SKM-1 treated with dmso at 0.1 percent for 144 hours (cell line): ENCODE data around the gene HSPBP1.
"Not testable (repeated sequence)": the region's sequence is repeated elsewhere in the genome, so short reads cannot be mapped to it uniquely, and the experiment has no call there.

Experiments used
- DNase-seq: peaks from one replicate; lab custom pipeline; 2025; ENCODE audit not compliant: unreplicated experiment; lab: John Stamatoyannopoulos, UW

The HSPBP1 gene

DNA sequence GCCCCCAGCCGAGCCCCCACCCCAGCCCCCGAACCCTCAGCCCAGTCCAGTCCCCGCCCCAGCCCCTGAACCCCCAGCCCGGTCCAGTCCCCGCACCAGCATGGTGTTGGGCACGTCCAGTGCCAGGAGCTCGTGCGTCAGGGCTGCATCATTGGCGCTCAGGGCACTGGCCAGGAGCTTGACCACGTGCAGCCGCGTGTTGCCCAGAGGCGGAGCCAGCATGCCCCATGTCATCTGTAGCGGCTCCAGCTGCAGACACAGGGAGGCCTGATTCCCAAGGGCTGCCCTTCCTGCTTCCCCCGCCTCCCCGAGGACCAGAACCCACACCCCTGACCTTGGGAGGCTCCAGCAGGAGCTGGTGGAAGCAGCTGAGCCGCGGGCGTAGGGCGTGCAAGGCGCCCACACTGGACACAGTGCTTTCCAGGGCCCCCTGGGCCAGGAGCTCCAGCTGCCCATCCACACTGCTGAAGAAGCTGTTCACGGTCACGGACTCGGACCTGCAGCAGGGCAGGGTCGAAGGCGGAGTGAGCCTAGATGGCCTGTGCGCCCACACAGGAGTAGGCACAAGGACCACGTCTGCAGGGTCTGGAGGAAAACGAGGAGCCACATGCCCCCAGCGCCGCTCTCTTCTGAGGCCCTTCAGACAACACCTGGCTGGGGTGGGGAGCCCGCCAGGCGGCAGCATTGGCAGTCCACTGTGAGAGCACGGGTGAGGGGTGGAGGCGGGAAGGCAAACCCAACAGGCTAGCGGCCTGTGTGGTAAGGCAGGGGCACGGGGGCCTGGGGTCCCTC lies 38.6 kb downstream of the HSPBP1 start:
- no peak for DNase-seq

DNA sequence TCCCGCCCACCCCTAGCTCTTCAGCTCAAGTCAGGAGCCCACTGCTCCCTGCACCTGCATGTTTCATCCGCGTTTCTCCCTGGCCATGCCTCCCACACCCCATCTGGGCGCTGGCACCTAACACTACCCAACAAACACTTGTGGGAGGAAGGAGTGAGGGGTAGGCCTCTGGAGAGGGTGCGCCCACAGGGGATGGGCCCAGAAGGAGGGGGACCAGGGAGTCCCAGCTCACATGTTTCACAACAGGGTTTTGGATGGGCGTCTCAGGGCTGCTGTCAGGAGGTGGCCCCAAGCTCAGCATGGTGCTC lies 39.2 kb downstream of the HSPBP1 start:
- DNase-seq = no peak

DNA sequence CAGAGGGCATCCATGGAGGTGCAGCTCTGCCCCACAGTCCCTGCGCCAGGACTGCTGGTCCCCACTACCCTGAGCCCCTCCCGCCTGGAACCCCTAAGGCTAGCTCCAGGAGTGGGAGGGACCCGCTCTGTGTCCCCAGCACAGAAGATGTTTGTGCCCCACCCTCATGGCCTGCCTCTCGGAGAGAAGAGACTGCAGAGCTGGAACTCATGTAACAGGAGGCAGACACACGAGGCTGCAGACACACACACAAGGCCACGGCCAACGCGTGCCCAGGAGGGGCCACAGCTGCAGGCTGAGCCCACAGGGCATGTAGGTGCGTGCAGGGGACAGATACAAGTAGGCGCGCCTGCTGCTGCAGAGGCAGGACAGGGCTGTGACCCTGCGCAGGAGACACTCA lies 40.9 kb downstream of the HSPBP1 start:
- DNase-seq = no peak

DNA sequence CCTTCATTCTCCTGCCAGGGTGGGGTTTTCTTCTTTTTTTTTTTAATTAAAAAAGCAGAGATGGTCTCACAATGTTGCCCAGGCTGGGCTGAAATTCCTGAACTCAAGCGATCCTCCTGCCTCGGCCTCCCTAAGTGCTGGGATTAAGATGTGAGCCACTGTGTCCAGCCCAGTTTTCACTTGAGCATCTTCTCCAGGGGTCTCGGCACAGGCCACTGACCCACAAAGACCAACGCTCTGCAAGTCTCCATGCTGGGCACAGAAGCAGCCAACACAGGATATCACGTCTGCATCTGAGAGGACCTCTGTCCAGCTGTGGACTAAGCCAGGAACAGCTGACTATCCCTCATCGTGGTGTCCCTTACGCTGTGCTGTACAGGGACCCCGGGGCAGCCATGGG lies 41.9 kb downstream of the HSPBP1 start:
- DNase-seq = no peak

DNA sequence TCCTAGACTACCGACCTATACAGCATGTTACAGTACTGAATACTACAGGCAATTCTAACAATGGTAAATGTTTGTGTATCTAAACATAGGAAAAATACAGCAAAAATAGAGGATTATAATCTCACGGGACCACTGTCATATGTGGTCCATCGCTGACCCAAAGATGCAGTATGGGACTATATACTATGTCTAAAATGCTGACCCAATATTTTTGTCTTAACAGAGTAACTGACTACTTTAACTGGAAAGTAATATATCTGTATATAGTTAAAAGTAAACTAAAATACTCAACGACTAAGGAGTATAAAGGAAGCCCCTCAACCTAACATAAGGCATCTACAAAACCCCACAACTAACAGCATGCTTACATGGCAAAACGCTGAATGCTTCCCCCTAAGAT lies 46.9 kb downstream of the HSPBP1 start:
- no peak for DNase-seq

DNA sequence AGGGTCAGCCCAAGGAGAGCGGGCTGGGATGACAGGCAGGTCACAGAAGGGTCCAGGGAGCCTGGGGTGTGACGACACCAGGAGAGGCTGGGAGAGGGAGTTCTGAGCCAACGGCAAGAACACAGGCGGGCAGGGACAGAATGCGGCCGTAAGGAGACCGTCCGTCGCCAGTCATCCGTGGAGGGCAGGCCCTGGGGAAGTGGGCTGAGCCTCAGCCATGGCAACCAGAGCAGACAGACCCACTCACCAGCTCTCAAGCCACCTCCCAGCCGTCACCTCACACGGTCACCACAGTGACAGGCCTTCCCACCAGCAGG lies 47.7 kb downstream of the HSPBP1 start:
- no peak for DNase-seq

DNA sequence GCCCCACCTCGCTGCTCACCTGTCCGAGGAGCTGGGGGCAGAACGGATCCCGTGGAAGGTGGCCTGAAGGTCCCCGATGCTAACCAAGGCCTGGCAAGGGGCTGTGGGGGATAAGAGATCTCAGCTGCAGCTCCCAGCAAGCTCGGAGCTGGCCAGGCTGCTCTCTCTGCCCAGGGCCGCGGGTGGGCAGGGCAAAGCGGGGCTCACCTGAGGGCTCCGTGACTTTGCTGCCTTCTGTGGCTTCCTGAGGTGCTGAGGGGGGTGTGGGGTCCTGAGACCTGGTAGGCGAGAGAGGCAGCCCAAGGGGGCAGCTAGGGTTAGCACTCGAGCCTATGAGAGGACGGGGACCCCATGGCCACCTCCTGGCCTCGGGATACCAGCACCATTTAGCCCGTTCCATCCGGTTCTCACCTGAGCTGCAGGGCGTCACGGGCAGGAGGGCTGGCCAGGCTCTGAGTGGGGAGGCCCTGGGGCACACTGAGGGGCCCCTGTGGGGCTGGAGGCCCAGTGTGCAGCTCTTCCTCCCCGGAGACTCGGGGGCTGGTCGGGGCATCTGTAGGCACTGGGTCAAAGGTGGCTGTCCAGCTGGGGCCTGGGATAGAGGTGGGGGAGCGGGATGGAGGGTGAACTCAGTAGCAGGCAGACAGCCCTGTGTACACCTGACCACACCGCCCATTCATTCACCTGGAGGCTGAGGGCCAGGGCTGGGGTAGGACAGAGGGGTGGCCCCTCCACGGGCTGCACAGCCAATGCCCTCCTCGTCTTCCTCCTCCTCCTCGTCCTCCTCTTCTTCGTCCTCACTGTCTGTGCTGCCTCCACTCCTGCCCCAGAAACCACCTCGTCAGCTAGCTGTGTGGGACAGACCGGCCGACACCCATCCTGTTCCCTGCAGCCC lies 48.3 kb downstream of the HSPBP1 start:
- no peak for DNase-seq

DNA sequence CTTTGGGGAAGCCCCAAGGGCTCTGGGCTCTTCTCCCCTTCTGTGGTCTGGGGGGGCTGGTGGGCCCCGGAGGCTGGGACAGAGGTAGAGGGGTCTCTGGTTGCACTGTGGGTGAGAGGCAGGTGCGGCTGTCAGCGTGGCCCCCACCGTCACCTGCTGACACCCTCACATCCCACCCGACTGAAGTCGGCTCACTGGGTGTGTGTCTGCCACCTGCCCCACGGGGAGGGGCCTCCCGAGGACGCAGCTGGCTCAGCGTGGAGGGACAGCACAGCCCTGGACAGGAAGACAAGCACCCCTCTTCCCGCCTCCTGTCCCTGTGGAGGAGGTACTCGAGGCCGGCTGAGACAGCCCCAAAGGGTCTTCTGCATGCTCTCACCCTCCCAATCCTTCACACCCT lies 49.1 kb downstream of the HSPBP1 start:
- no peak for DNase-seq

DNA sequence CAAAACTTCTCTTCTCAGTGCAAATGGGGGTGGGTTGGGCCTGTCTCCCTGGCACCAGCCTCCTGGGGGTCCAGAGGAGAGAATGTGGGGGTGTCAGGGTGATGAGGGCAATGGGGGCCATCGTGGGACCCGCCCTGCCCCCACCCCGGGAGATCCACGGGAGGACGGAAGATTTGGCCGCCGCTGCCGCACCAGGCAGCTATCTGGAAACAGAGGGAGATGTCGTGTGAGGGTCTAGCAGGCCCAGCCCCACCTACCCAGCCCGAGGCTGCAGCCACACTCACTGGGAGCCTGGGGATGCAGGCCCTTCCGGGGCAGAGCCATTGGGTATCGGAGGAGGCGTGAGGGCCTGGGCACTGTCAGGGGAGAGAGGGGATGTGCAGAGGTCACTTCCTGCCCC lies 49.6 kb downstream of the HSPBP1 start:
- DNase-seq = no peak

DNA sequence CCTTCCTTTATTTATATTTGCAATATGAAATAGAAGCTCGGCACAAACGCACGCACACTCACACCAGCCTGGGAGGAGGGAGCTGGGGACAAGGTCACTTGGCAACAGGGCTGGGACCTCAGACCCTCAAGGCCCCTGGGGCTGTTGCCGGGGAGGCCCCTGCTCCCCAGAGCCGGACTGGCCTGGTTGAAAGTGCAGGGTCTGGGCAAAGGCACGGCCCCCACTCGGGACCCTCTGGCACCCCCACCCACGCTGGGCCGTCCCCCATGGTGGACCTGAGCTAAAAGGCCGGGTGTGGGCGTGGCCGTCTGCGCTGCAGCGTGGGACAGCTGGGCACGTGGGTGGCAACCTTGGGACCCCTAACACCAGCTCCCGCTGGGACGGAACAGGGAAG lies 50.1 kb downstream of the HSPBP1 start:
- no peak for DNase-seq

DNA sequence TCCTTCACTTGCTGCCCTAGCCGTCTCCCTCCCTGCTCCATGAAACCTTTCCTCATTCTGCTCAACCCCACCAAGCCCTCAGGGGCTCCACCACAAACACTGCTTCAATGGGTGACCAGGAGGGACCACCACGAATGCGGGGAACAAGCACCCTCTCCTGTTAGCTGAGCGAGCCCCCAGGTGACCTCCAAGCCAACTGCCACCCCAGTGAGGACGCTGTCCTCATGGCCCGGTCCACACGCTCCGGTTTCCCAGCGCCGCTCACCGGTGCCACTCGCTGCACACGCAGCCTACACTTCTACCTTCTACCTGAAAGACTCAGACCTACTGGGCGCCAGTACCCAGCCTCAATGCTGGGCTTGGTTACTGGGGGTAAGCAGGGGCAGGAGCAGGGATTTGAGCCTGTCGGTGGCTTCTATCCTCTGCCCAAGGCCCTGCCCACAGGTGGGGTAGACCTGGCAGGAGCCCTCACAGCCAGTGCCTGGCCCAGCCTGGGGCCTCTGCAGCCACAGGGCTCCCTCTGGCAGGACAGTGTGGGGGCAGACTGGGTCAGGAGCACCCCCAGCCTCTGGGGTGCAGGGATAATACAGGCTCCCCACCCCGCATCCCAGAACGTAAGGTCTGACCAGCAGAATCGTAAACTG lies 50.6 kb downstream of the HSPBP1 start:
- DNase-seq = no peak

DNA sequence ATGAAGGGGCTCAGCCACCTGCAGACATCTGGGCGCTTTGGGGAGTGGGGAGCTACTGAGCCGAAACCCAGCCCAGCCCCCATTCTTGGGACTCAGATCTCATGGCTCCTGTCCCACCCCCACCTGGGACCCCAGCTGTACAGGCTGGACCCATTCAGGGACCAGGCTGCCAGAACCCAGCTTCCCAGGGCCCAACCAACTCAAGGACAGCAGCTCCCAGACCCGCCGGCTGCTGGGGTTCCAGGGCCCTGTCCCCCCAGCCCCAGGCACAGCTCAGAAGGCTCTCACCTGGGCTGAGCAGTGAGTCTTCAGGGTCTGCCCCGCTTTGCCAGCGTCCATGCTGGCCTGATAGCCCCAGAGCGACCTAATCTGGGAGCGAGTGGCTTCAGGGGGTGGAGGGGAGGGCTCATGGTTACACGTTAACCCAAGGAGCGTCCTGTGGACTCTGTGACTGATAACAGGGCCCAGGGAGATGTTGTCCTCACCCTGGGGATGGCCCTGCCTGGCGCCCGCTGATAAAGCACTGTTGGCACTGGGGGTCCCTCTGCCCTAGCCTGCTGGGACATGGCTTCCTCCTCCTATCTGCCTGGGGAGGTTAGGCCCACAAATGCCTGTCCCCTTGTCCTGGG lies 51.4 kb downstream of the HSPBP1 start, which contains the start of gene TMEM86B:
TSS of gene TMEM86B (minus strand) at position 361 of the 629 bp plus-strand sequence. CDS start at position 339, 22 bp downstream.
- no peak for DNase-seq

DNA sequence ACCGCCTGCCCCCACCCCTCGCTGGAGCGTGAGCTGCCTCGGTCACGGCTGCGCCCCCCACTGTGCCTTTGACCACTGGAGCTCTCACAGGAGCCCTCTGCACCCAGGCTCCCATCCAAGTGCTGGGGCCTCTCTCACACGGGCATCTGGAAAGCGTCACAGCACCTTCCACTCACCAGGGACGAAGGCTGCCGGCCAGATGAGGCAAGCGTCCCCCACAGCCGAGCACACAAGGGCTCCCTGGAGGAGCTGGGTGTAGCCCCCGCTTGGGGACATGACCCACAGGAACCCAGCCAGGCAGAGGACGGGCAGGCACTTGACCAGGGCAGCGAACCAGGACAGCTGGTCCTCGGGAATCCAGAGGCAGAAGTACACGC lies 51.9 kb downstream of the HSPBP1 start:
- DNase-seq = no peak

DNA sequence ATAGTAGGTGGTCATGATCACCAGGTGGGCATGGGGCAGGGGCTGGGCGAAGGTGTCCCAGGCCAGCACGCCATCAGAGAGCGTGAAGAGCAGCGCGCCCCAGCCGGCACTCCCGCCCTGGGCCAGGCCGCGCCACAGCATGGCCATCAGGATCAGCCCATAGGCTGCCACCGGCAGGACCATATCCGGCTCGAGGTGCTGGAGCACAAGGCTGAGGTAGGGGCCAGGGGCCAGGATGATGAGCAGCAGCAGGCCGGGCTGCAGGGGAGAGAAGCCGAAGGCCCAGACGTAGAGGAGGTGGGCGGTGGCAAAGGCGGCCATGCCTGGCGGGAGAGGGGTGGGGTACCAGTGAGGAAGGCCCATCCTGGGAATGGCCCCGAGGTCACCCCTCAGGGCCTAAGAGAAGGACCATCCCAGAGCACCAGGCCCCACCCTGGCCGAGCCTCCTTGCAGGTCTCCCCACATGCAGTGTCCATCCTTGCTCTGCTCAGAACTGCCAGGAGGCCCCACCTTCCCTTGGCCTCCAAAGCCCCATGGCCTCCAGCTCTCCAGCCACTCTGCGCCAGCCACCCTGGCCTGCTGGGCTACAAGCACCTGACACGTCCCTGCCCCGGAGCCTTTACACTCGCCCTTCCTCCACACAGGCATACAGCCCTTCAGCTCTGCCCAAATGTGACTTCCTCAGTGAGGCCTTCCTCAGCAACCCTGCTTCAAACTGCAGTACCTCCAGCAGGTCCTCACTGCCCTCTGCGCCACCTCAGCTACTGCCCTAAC lies 52.5 kb downstream of the HSPBP1 start:
- DNase-seq = no peak

DNA sequence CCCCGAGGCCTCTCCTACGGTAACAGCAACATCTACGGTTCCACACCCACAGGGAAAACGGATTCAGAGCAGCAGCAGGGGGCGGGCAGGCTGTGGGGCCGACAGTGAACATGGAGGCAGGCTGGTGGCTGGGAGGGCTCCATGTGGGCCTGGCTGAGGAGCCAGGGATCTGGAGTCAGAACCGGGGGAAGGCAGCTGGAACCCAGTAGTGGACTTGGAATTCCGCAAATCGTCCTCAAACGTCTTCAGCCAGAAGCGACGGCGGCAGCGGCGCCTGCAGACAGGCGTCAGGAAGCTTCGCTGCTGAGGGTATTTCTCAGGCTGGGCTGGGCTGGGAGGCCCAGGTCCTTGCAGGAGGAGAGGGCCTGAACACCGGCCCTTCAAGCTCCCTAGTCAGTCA lies 53.1 kb downstream of the HSPBP1 start:
- DNase-seq = no peak

DNA sequence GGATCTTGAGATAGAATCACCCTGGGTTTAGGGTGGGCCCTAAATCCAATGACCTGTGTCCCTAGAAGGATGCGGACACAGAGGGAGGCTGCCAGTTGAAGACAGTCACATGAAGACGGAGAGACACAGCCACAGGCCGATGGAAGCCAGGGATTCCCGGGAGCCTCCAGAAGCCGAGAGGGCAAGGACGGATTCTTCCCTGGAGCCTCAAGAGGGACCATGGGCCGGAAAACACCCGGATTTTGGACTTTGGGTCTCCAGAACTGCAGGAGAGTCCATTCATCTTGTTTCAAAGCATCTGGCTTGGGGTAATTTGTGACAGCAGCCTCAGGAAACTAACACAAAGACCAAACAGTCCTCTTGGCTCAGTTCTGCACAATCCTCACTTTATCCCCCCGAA lies 53.6 kb downstream of the HSPBP1 start:
- no peak for DNase-seq

DNA sequence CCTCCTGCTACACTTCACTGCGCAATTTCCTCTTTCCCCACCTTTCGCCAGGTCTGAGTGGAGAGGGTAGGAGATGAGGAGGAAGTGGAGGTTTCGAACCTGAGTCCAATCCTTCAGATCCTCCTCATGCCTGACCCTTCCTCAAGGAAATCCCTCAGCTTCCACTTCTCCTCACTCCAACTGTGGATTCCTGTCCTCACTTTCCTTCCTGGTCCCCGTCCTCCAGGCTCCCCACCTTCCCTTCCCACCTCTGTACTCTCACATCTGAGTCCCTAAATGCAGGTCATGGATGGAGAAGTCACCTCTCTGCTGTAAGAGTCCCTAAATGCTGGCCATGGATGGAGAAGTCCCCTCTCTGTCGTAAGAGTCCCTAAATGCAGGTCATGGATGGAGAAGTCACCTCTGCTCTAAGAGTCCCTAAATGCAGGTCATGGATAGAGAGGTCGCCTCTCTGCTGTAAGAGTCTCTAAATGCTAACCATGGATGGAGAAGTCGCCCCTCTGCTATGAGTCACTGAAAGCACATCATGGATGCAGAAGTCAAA lies 54.4 kb downstream of the HSPBP1 start:
- no peak for DNase-seq

DNA sequence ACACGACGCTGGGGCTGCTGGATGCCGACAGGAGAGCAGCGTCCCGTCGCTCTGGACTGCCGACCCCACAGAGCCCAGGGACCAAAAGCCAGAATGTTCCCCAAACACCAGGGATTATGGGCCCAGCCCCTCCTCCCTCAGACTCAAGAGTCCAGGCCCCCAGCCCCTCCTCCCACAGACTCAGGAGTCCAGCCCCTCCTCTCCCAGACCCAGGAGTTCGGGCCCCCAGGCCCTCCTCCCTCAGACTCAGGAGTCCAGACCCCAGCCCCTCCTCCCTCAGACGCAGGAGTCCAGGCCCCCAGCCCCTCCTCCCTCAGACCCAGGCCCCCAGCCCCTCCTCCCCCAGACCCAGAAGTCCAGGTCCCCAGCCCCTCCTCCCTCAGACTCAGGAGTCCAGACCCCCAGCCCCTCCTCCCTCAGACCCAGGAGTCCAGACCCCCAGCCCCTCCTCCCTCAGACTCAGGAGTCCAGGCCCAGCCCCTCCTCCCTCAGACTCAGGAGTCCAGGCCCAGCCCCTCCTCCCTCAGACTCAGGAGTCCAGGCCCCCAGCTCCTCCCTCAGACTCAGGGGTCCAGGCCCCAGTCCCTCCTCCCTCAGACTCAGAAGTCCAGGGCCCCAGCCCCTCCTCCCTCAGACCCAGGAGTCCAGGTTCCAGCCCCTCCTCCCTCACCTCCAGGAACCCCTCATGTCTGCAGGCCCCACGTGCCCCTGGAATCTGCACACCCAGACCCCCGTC lies 55.1 kb downstream of the HSPBP1 start:
- DNase-seq = not testable (repeated sequence)

DNA sequence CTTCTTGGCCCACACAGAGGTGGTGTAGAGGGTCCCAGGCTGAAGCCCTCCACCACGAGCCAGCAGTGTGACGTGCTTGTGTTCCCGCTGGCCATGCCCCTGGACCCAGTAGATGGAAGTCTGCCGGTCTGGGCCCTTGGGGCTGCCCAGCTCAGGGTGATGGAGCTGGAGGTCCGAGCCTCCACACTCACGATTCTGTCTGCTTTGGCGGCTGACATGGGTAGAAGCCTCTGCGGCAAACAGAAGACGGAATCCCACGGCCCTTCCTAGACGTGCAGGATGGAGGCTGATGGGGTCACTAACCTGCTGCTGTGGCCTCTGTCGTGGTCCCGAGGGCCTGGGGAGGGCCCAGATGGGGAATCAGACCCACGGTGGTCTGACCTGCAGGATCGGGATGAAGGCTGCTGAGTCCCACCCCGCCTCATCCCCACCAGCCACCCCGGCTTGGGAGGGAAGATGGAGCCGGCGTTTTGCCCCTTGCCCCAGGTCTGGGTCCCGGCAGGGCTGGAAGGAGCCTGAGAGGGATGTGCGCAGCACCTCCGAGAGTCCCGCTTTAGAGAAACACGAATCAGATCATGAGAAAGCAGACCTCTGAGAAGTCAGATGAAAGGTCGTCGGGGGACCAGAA lies 55.8 kb downstream of the HSPBP1 start:
- no peak for DNase-seq
